Kidney epithelial cell (primary cell): ENCODE measurements around the gene TJAP1. TPM values are rescaled to one million over a fixed set of nuclear protein-coding genes. Genes with fewer than 3 reads are reported as not detected.
"Not testable (repeated sequence)": the region's sequence is repeated elsewhere in the genome, so short reads cannot be mapped to it uniquely, and the experiment has no call there.

Source experiments
- DNase-seq: peaks from one replicate; pipeline ENCODE4 v3.0.0-alpha.2; 2010; ENCODE audit warnings: low read depth
- H3K27me3 ChIP-seq: 2 replicates; pipeline ENCODE4 v1.6.0; 2011; ENCODE audit warnings: low read length; ENCODE audit not compliant: control insufficient read depth, insufficient read depth
- H3K36me3 ChIP-seq: 2 replicates; pipeline ENCODE4 v1.5.1; 2011; ENCODE audit warnings: low read length; ENCODE audit not compliant: control insufficient read depth, insufficient read depth
- H3K4me3 ChIP-seq: 2 replicates; pipeline ENCODE4 v1.5.1; 2011; ENCODE audit warnings: low read depth, mild to moderate bottlenecking, control low read depth, low read length
- total RNA-seq: library from RNA; depleted of rRNA; stranded (reverse); fragments of >200 nt; gene quantifications from 2 replicates; pipeline ENCODE4 v1.2.3, GENCODE V29; 2015
- TF ChIP-seq, protein P1 (sequence below): IDR thresholded peaks from 2 replicates; pipeline ENCODE4 v1.5.1; 2011; ENCODE audit warnings: mild to moderate bottlenecking, moderate library complexity, low read length, control low read depth, inconsistent platforms; ENCODE audit not compliant: insufficient read depth, poor library complexity, severe bottlenecking

The TJAP1 gene
- total RNA-seq, 1 donor from 2014 or later = 31.7 TPM

DNA sequence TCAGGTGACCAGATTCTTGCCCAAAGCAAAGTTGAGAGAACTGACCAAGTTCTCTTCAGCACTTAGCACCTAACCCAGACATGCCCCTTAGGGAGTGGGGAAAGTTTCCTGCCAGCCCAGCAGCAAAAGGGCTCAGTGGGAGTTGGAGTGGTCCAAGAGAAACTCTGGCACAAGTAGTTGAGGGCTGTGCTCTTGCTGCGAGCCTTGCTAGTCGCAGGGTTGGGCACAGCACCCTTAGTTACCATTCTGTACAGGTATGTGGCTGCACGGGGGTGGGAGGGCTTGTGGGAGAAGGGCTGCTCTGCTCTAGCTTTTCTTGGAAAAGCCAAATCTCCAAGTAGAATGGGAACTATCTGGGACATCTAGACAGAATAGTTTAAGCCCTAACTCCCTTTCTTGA, 45.9 kb downstream of the TJAP1 start:
- no peak for DNase-seq
- H3K27me3 ChIP-seq = no peaks in the 10 kb centered on the region
- peaks cover 4% of the 10 kb centered on the region for H3K36me3 ChIP-seq
- H3K4me3 ChIP-seq = no peak overlapping the region
- TF ChIP-seq, protein P1, sequence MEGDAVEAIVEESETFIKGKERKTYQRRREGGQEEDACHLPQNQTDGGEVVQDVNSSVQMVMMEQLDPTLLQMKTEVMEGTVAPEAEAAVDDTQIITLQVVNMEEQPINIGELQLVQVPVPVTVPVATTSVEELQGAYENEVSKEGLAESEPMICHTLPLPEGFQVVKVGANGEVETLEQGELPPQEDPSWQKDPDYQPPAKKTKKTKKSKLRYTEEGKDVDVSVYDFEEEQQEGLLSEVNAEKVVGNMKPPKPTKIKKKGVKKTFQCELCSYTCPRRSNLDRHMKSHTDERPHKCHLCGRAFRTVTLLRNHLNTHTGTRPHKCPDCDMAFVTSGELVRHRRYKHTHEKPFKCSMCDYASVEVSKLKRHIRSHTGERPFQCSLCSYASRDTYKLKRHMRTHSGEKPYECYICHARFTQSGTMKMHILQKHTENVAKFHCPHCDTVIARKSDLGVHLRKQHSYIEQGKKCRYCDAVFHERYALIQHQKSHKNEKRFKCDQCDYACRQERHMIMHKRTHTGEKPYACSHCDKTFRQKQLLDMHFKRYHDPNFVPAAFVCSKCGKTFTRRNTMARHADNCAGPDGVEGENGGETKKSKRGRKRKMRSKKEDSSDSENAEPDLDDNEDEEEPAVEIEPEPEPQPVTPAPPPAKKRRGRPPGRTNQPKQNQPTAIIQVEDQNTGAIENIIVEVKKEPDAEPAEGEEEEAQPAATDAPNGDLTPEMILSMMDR = no peak

DNA sequence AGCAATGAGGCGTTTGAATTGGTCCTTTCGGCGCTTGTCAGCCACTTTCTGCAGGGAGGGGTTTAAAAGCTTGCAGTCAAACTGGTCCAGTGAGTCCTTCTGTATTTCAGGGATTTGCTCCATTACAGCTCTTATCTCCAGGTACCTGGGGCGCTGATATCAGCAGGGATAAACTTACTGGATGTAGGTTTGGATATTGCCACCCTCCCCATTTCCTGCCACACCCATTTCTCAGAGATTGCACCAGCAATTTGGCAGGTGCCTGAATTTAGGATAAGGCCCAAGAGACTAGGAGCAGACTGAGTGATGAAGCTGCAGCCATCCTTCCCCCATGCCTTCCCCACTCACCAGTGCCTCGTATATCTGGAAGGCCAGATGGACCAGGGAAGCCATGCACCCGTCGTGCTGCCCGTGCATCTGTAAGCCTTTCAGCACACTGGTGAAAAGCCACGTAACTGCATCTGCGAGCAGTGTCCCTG, 47.2 kb downstream of the TJAP1 start:
- H3K36me3 ChIP-seq = peaks cover 4% of the 10 kb centered on the region
- no peaks in the 10 kb centered on the region for H3K27me3 ChIP-seq
- H3K4me3 ChIP-seq = no peak overlapping the region
- TF ChIP-seq, protein P1 = no peak
- DNase-seq = no peak

DNA sequence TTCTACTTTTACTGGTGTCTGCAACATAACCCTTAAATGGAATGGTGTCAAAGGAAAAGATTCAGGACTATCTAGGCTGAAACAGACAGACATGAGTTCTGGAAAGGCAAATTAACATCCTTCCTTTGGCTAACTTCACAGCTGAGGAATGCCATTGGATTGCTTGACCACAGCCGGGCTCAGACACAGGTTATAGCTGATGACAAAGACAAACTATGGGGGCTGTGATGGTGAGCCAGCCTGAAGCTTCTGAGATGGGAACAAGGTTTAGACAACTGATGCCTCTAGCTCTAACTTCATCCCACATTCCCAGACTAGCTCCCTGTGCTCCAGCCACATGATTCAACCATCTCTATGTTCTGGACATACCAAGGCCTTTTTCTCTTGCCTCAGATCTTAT, 54.8 kb downstream of the TJAP1 start:
- TF ChIP-seq, protein P1 = no peak
- no peak overlapping the region for H3K4me3 ChIP-seq
- no peaks in the 10 kb centered on the region for H3K27me3 ChIP-seq
- DNase-seq = no peak
- peaks cover 3% of the 10 kb centered on the region for H3K36me3 ChIP-seq

DNA sequence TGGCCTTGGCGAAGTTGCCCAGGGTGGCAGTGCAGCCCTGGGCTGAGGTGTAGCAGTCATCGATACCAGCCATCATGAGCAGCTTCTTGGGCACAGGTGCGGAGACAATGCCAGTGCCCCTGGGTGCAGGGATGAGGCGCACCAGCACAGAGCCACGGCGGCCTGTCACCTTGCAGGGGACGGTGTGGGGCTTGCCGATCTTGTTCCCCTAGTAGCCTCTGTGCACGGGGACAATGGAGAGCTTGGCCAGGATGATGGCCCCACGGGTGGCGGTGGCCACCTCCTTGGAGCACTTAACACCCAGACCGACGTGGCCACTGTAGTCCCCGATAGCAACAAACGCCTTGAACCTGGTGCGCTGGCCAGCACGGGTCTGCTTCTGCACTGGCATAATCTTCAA, 61.6 kb downstream of the TJAP1 start:
- DNase-seq, H3K36me3 ChIP-seq, H3K4me3 ChIP-seq, H3K27me3 ChIP-seq: not testable (repeated sequence)

DNA sequence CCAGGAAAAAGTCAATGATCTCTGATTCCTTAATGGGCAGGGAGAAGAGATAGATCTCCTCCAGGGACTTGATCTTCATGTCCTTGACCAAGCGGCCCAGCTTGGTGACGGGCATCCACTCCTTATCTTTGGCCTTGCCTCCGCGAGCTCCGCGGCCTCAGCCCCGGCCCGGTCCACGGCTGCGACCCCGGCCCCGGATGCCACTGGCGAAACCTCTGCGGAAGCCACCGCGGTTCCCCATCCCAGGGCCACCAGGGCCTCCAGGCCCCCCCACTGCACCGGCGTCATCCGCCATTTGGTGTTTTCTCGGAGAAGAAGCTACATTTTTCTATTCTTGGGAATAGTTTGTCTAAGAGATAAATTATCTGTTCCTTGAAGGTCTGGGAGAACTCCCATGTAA, 62.0 kb downstream of the TJAP1 start:
- DNase-seq, H3K27me3 ChIP-seq, H3K4me3 ChIP-seq, H3K36me3 ChIP-seq: not testable (repeated sequence)

DNA sequence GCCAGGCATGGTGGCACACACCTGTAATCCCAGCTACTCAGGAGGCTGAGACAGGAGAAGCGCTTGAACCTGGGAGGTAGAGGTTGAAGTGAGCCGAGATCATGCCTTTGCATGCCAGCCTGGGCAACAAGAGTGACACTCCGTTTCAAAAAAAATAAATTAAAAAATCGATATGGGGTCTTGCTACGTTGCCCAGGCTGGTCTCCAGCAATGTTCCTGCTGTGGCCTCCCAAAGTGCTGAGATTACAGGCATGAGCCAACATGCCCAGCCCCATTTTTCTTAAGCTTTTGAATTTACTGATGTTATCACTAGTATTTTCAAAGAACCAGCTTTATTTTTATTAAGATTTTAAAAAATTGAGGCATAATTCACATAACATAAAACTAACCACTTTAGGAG, 63.1 kb downstream of the TJAP1 start:
- no peak overlapping the region for H3K4me3 ChIP-seq
- H3K27me3 ChIP-seq = no peaks in the 10 kb centered on the region
- no peaks in the 10 kb centered on the region for H3K36me3 ChIP-seq
- DNase-seq = no peak
- TF ChIP-seq, protein P1 = no peak

DNA sequence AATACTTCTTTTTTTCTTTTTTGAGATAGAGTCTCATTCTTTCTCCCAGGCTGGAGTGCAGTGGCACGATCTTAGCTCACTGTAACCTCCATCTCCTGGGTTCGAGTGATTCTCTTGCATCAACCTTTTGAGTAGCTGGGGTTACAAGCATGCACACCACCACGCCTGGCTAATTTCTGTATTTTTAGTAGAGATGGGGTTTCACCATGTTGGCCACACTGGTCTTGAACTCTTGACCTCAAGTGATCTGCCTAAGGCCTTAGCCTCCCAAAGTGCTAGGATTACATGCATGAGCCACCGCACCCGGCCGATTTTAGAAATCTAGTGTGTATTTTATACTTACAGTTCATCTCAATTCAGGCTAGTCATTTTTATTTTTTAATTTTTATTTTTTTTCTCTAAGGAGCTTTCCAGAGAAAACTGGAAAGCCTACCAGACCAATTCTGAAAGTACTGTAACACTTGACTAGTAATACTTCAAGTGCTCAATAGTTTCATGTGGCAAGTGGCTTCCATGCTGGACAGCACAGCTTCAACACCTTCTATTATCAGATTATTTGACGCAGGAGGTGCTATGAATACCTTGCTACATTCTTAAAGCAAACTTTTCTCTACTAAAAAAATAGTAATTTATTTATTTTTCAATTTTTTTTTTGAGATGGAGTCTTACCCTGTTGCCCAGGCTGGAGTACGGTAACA, 64.6 kb downstream of the TJAP1 start:
- TF ChIP-seq, protein P1 = no peak
- Histone ChIP-seq H3K36me3 (no peaks in the 10 kb centered on the region), H3K27me3 (no peaks in the 10 kb centered on the region), H3K4me3 (no peak overlapping the region)
- DNase-seq = no peak
